Tibial nerve (tissue), 4 donors: ENCODE data around the gene NUCKS1.

Experiments
- EP300 ChIP-seq, 2 donors: sonication (generic); formaldehyde crosslinking; IDR thresholded peaks; one replicate each; pipeline ENCODE4 v1.6.1; 2017; ENCODE audit warnings: antibody characterized with exemption in 2 of 2, mild to moderate bottlenecking in 1 of 2
- POLR2A ChIP-seq, 2 donors: fragments of 450-650 bp; IDR thresholded peaks; one replicate each; pipeline ENCODE4 v1.6.1; 2017; ENCODE audit warnings: antibody characterized with exemption in 2 of 2, mild to moderate bottlenecking in 2 of 2, moderate library complexity in 2 of 2
- TF ChIP-seq, protein P1 (sequence below), 5 experiments: fragments of 200-600 bp in 3 of 5; fragments of 450-650 bp in 2 of 5; sonication (generic) in 3 of 5; IDR thresholded peaks; one replicate each; pipeline ENCODE4 v1.5.1; 2016 to 2019; ENCODE audit warnings: antibody characterized with exemption in 5 of 5, mild to moderate bottlenecking in 3 of 5, moderate library complexity in 2 of 5

DNA sequence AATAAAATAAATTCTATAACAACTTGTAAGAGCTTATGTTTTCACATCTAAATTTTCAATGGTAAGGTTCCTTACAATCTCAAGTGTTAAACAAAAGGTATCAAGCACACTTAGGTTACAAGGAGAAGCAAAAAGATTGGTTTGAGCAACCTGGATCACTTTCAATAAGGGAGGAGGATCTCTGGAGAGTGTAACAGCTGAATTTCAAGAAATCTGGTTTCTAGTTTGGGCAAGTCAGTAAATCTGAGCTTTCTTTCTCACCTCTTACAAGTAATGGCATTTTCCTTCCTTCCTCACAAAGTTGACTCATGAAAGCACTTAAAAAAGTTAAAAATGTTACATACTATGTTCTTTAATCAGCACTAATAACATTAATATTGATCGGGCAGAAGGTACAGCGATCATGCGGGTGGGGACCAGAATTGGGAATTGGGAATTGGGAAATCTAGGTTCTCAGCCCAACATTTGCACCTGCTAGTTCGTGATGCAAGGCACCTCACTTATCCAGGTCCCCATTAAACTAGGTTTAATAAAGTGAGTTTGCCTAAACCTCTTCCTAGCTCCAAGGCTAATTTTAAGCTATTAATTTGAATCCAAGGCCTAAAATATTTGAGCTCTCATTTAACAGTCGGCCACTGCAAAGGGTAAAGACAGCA, 3.1 kb downstream of the NUCKS1 start:
- TF ChIP-seq POLR2A (IDR thresholded peaks at IDR 0.05) = no peak
- TF ChIP-seq, protein P1, sequence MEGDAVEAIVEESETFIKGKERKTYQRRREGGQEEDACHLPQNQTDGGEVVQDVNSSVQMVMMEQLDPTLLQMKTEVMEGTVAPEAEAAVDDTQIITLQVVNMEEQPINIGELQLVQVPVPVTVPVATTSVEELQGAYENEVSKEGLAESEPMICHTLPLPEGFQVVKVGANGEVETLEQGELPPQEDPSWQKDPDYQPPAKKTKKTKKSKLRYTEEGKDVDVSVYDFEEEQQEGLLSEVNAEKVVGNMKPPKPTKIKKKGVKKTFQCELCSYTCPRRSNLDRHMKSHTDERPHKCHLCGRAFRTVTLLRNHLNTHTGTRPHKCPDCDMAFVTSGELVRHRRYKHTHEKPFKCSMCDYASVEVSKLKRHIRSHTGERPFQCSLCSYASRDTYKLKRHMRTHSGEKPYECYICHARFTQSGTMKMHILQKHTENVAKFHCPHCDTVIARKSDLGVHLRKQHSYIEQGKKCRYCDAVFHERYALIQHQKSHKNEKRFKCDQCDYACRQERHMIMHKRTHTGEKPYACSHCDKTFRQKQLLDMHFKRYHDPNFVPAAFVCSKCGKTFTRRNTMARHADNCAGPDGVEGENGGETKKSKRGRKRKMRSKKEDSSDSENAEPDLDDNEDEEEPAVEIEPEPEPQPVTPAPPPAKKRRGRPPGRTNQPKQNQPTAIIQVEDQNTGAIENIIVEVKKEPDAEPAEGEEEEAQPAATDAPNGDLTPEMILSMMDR (IDR thresholded peaks at IDR 0.05) = no peak
- no peak for TF ChIP-seq EP300 (IDR thresholded peaks at IDR 0.05)
